Neuronal stem cell (in vitro differentiated cells): ENCODE measurements around the gene ATG16L2.

ENCODE experiments used
- DNase-seq: peaks from one replicate; pipeline ENCODE4 v3.0.0-alpha.2; 2013; ENCODE audit warnings: low spot score
- H2AFZ ChIP-seq: one replicate; pipeline ENCODE4 v1.6.1; 2013; ENCODE audit warnings: mild to moderate bottlenecking, low read length, inconsistent platforms
- H2AK5ac ChIP-seq: 2 replicates; pipeline ENCODE4 v1.6.1; 2013; ENCODE audit warnings: low read depth, mild to moderate bottlenecking, inconsistent platforms, low read length, moderate library complexity, mixed read lengths
- H2BK120ac ChIP-seq: 2 replicates; pipeline ENCODE4 v1.6.1; 2013; ENCODE audit warnings: low read depth, mild to moderate bottlenecking, inconsistent platforms, low read length, moderate library complexity, mixed read lengths
- H2BK12ac ChIP-seq: one replicate; pipeline ENCODE4 v1.6.1; 2013; ENCODE audit warnings: low read length, inconsistent platforms
- H2BK15ac ChIP-seq: 2 replicates; pipeline ENCODE4 v1.6.1; 2013; ENCODE audit warnings: mild to moderate bottlenecking, low read length, inconsistent platforms, mixed read lengths
- H2BK5ac ChIP-seq: one replicate; pipeline ENCODE4 v1.6.1; 2013; ENCODE audit warnings: inconsistent platforms, mild to moderate bottlenecking, low read length, moderate library complexity
- H3K14ac ChIP-seq: one replicate; pipeline ENCODE4 v1.6.1; 2013; ENCODE audit warnings: low read length, inconsistent platforms
- H3K18ac ChIP-seq: 2 replicates; pipeline ENCODE4 v1.6.1; 2013; ENCODE audit warnings: low read length, inconsistent platforms
- H3K23ac ChIP-seq: 2 replicates; pipeline ENCODE4 v1.6.1; 2013; ENCODE audit warnings: low read depth, mild to moderate bottlenecking, mixed read lengths, low read length, inconsistent platforms; ENCODE audit not compliant: poor library complexity
- H3K27ac ChIP-seq: replicated peaks from 3 replicates; pipeline ENCODE4 v1.5.1; 2013; ENCODE audit warnings: low read length, inconsistent platforms
- H3K27me3 ChIP-seq, 3 experiments: 2 replicates each; pipeline ENCODE4 v1.6.1; 2013; ENCODE audit warnings: low read length in 3 of 3, mild to moderate bottlenecking in 2 of 3, inconsistent platforms in 1 of 3, low read depth in 1 of 3, mixed read lengths in 1 of 3, moderate library complexity in 1 of 3; ENCODE audit not compliant: control insufficient read depth in 3 of 3, insufficient read depth in 3 of 3
- H3K36me3 ChIP-seq, 2 donors: replicated peaks in 1 of 2; 2 replicates each; pipeline ENCODE4 v1.6.1; 2013; ENCODE audit warnings: low read length in 2 of 2; ENCODE audit not compliant: control insufficient read depth in 2 of 2, insufficient read depth in 2 of 2
- H3K4ac ChIP-seq: 2 replicates; pipeline ENCODE4 v1.6.1; 2013; ENCODE audit warnings: inconsistent platforms, mild to moderate bottlenecking, low read length, moderate library complexity
- H3K4me1 ChIP-seq, 2 donors: 1 replicate in 1 of 2; 2 replicates in 1 of 2; pipeline ENCODE4 v1.6.1; 2013; ENCODE audit warnings: low read length in 2 of 2, low read depth in 1 of 2; ENCODE audit not compliant: control insufficient read depth in 2 of 2, insufficient read depth in 1 of 2
- H3K4me2 ChIP-seq: one replicate; pipeline ENCODE4 v1.6.1; 2013; ENCODE audit warnings: mild to moderate bottlenecking, low read length, inconsistent platforms; ENCODE audit not compliant: insufficient read depth, poor library complexity, severe bottlenecking
- H3K4me3 ChIP-seq, 2 donors: 2 replicates each; pipeline ENCODE4 v1.5.1; 2013; ENCODE audit warnings: low read length in 2 of 2, mild to moderate bottlenecking in 2 of 2, inconsistent platforms in 1 of 2, moderate library complexity in 1 of 2
- H3K79me1 ChIP-seq: one replicate; pipeline ENCODE4 v1.6.1; 2013; ENCODE audit warnings: low read depth, mild to moderate bottlenecking, inconsistent platforms, low read length, moderate library complexity
- H3K9ac ChIP-seq: one replicate; pipeline ENCODE4 v1.6.1; 2013; ENCODE audit warnings: mild to moderate bottlenecking, low read depth, low read length, inconsistent platforms; ENCODE audit not compliant: poor library complexity
- H3K9me3 ChIP-seq, 2 donors: replicated peaks in 1 of 2; 2 replicates each; pipeline versions ENCODE3 to v1.6.1; 2013; ENCODE audit warnings: low read length in 2 of 2, mild to moderate bottlenecking in 2 of 2, inconsistent platforms in 1 of 2, low read depth in 1 of 2, mixed read lengths in 1 of 2, moderate library complexity in 1 of 2; ENCODE audit not compliant: control insufficient read depth in 2 of 2, insufficient read depth in 1 of 2
- H4K8ac ChIP-seq: one replicate; pipeline ENCODE4 v1.6.1; 2013; ENCODE audit warnings: low read depth, mild to moderate bottlenecking, inconsistent platforms, low read length, moderate library complexity
- H4K91ac ChIP-seq: one replicate; pipeline ENCODE4 v1.6.1; 2013; ENCODE audit warnings: low read length, low read depth, mild to moderate bottlenecking, inconsistent platforms; ENCODE audit not compliant: poor library complexity
- WGBS, 2 donors: extraction: QIAGEN DNeasy Blood & Tissue Kit; methylation state at CpG; one replicate each; pipeline ENCODE4 v1.1.7; 2013; ENCODE audit warnings: missing lambda C conversion rate in 2 of 2, mixed read lengths in 1 of 2; ENCODE audit not compliant: insufficient read length in 2 of 2, insufficient replicate concordance in 1 of 2; ENCODE audit errors: extremely low coverage in 2 of 2; 5-methylcytosine and 5-hydroxymethylcytosine counted together

Gene ATG16L2

DNA sequence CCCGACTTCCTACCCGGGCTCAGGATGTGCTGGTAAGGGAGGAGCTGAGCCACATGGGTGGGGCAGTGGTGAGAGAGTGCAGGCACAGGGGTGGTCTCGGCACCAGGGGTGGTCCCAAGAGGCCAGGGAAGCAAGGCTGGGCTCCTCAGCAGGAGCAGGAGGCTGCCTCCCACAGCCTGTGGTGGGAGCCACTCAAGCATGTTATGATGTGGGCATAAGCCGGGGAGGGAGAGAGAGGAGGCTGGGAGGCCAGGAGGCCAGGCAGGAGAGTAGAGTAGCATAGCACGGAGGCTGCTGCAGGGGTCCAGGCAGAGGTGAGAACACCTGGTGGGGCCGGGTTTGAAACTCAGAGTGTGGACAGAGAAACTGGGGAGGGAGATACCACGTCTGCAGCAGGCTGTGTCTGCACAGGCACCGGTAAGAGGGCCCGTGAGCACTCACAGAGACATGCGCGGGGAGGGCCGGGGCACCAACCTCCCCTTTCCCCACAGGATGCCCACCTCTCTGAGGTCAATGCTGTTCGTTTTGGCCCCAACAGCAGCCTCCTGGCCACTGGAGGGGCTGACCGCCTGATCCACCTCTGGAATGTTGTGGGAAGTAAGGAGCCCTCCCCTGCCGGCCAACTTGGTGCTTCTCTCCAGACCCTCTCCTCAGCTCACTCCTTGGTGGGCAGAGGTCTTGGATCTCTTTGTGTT, 10.7 kb downstream of the ATG16L2 start:
- Histone ChIP-seq H3K4me2 (no peak overlapping the region), H2BK120ac (no peak overlapping the region), H3K79me1 (peaks cover 2% of the 10 kb centered on the region), H3K27me3 (peaks cover 0 to 3% (median 0%) of the 10 kb centered on the region in 3 experiments), H2AK5ac (peak overlapping the region; percentile 47), H2BK15ac (no peak overlapping the region), H3K14ac (peak overlapping the region; percentile 1), H3K23ac (no peak overlapping the region), H2BK5ac (no peak overlapping the region), H4K8ac (peak overlapping the region; percentile 19), H3K4me3 (no peak overlapping the region), H2BK12ac (no peak overlapping the region), H3K36me3 (peaks cover 0 to 3% of the 10 kb centered on the region in 2 donors), H3K4me1 (peaks cover 7 to 13% of the 10 kb centered on the region in 2 donors), H3K4ac (peak overlapping the region; percentile 68), H3K9me3 (peaks cover 0 to 2% of the 10 kb centered on the region in 2 donors), H3K9ac (peak overlapping the region; percentile 32), H4K91ac (no peak overlapping the region), H3K27ac (no peak overlapping the region), H2AFZ (no peak overlapping the region), H3K18ac (no peak overlapping the region)
- no CpG with 5 or more reads among the region's 15 CpGs for WGBS, 2 donors
- no peak for DNase-seq

DNA sequence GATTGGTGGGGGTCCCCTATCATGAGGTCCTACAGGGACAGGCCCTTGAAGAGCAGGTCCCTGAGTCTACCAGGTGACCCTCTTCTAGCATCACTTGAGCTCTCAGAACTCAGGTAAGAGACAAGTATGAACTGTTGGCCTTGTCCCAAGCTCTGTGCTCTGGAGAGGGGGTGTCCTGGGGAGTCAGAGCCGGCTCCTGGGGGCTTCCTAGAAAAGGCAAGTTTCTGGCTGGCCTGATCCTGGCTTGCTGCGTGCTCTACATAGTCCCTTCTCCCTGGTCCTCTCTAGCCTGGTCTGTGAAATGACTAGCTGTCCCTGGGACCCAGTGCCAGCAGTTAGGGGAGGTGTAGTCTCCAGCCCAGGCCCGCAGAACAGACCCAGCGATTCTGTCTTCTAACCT, 11.4 kb downstream of the ATG16L2 start:
- no peak overlapping the region for H3K4ac ChIP-seq
- no peak overlapping the region for H3K9ac ChIP-seq
- no peak for DNase-seq
- H3K4me2 ChIP-seq = no peak overlapping the region
- H2AK5ac ChIP-seq = peak overlapping the region; percentile 31
- H3K14ac ChIP-seq = no peak overlapping the region
- no peak overlapping the region for H3K27ac ChIP-seq
- no peak overlapping the region for H2BK15ac ChIP-seq
- H3K9me3 ChIP-seq = peaks cover 0 to 1% of the 10 kb centered on the region in 2 donors
- H4K8ac ChIP-seq = no peak overlapping the region
- H3K4me1 ChIP-seq = peaks cover 7 to 13% of the 10 kb centered on the region in 2 donors
- peaks cover 2% of the 10 kb centered on the region for H3K79me1 ChIP-seq
- H3K27me3 ChIP-seq = peaks cover 0 to 3% (median 0%) of the 10 kb centered on the region in 3 experiments
- no peak overlapping the region for H2BK5ac ChIP-seq
- peaks cover 0 to 4% of the 10 kb centered on the region in 2 donors for H3K36me3 ChIP-seq
- WGBS, 2 donors = no CpG with 5 or more reads among the region's 4 CpGs
- H2AFZ ChIP-seq = no peak overlapping the region
- H3K23ac ChIP-seq = no peak overlapping the region
- peak overlapping the region; percentile 31 for H2BK12ac ChIP-seq
- no peak overlapping the region for H3K18ac ChIP-seq
- no peak overlapping the region for H4K91ac ChIP-seq
- H2BK120ac ChIP-seq = no peak overlapping the region
- no peak overlapping the region for H3K4me3 ChIP-seq

DNA sequence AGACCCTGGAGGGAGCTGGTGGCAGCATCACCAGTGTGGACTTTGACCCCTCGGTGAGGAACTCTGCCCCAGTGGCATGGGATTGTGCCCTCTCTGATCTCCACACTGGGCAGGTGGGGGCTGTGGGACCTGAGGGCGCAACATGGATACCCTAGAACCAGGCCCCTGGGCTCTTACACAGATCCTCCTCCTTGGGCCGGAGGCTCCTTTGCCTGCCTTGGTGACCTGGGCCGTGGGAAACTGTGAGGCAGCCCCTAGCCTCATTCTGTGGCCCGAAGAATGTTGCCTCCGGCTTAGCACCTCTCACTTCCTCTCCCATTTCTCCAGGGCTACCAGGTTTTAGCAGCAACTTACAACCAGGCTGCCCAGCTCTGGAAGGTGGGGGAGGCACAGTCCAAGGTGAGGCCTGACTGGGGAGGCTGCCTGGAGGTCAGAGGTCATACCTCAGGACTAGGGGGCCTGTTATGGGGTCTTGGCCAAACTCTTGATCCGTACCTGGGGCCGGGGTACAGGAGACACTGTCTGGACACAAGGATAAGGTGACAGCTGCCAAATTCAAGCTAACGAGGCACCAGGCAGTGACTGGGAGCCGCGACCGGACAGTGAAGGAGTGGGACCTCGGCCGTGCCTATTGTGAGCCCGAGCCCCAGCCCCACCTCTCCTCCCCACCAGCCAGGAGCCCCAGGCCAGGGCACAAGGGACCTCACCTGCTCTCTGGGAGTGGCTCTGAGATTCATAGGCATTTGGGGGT, 12.2 kb downstream of the ATG16L2 start:
- H3K79me1 ChIP-seq = no peaks in the 10 kb centered on the region
- H4K8ac ChIP-seq = no peak overlapping the region
- no peak overlapping the region for H2BK120ac ChIP-seq
- H3K18ac ChIP-seq = no peak overlapping the region
- no peak overlapping the region for H4K91ac ChIP-seq
- H3K9ac ChIP-seq = no peak overlapping the region
- no peak overlapping the region for H2BK15ac ChIP-seq
- H2AK5ac ChIP-seq = no peak overlapping the region
- no peak overlapping the region for H3K4ac ChIP-seq
- H3K27ac ChIP-seq = no peak overlapping the region
- no peak overlapping the region for H3K4me2 ChIP-seq
- H2BK5ac ChIP-seq = no peak overlapping the region
- peaks cover 7% of the 10 kb centered on the region in 2 donors for H3K4me1 ChIP-seq
- H3K4me3 ChIP-seq = no peak overlapping the region
- no peak overlapping the region for H2AFZ ChIP-seq
- H3K27me3 ChIP-seq = no peaks in the 10 kb centered on the region
- no peak overlapping the region for H3K14ac ChIP-seq
- peaks cover 0 to 4% of the 10 kb centered on the region in 2 donors for H3K36me3 ChIP-seq
- DNase-seq = no peak
- no peaks in the 10 kb centered on the region for H3K9me3 ChIP-seq
- no peak overlapping the region for H3K23ac ChIP-seq
- H2BK12ac ChIP-seq = no peak overlapping the region
- no CpG with 5 or more reads among the region's 15 CpGs for WGBS, 2 donors

DNA sequence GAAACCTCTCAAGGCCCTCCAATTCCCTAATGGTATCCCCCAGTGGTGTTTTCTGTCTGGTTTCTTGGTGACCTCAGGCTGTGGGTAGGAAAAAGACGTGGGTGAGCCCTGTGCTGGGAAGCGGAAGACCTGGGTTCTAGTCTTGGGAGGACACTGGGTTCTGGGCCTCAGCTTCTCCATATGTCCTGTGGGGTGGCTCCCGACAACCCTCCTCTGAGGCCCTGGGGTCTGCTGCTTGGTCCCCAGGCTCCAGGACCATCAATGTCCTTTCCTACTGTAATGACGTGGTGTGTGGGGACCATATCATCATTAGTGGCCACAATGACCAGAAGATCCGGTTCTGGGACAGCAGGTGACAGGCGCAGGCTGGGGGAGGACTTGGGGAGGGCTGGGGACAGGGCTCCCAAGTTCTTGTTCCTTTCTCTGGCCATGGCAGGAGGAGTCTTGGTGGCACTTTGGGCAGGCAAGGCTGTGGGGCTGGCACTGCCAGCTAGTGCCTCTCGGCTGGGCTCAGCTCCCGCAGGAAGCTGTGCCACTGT, 12.8 kb downstream of the ATG16L2 start:
- Histone ChIP-seq H4K91ac (no peak overlapping the region), H3K4ac (no peak overlapping the region), H3K79me1 (no peaks in the 10 kb centered on the region), H3K4me2 (no peak overlapping the region), H3K18ac (no peak overlapping the region), H3K27me3 (no peaks in the 10 kb centered on the region), H3K23ac (no peak overlapping the region), H3K27ac (no peak overlapping the region), H3K14ac (no peak overlapping the region), H3K4me1 (peaks cover 7 to 10% of the 10 kb centered on the region in 2 donors), H3K9ac (no peak overlapping the region), H2BK5ac (no peak overlapping the region), H3K9me3 (no peaks in the 10 kb centered on the region), H3K4me3 (no peak overlapping the region), H2BK12ac (no peak overlapping the region), H4K8ac (no peak overlapping the region), H2BK120ac (no peak overlapping the region), H2AFZ (no peak overlapping the region), H3K36me3 (peaks cover 2 to 4% of the 10 kb centered on the region in 2 donors), H2BK15ac (no peak overlapping the region), H2AK5ac (no peak overlapping the region)
- WGBS, 2 donors = no CpG with 5 or more reads among the region's 8 CpGs
- DNase-seq = no peak
